NB4 (cell line): ENCODE measurements around the gene BRF1.

Source experiments
- MAX ChIP-seq: IDR thresholded peaks from 2 replicates; pipeline ENCODE4 v1.6.1; 2011; ENCODE audit warnings: low read depth, low read length
- MYC ChIP-seq: IDR thresholded peaks from 2 replicates; pipeline ENCODE4 v1.6.1; 2011; ENCODE audit warnings: low read depth, low read length
- POLR2A ChIP-seq: IDR thresholded peaks from 2 replicates; pipeline ENCODE4 v1.6.1; 2011; ENCODE audit warnings: mild to moderate bottlenecking; ENCODE audit not compliant: insufficient read length; ENCODE audit errors: extremely low read depth

- TF ChIP-seq POLR2A (no peak), MAX (no peak), MYC (no peak)
These were observed 20.3 kb downstream of the BRF1 start for GRCh38 chr14:105280525-105280924.
